Middle frontal gyrus (tissue), 1 donor: ENCODE results near the gene GLI3.

Source experiments
- DNase-seq: peaks from one replicate; pipeline ENCODE4 v3.0.0-alpha.2; 2015; ENCODE audit warnings: low spot score; ENCODE audit errors: extremely low spot score

GLI3 gene

GRCh38 chr7:42039921-42040320 is 197.1 kb downstream of the GLI3 start:
- no peak for DNase-seq

GRCh38 chr7:42035210-42035609 is 201.8 kb downstream of the GLI3 start:
- no peak for DNase-seq

GRCh38 chr7:42033480-42033879 is 203.5 kb downstream of the GLI3 start:
- DNase-seq, result no peak

- no peak for DNase-seq
These were observed 207.6 kb downstream of the GLI3 start for GRCh38 chr7:42029405-42029804.

- no peak for DNase-seq
These were observed 209.5 kb downstream of the GLI3 start for GRCh38 chr7:42027521-42027920.

GRCh38 chr7:42026622-42027197 is 210.3 kb downstream of the GLI3 start:
- no peak for DNase-seq

- DNase-seq, result no peak
These were observed 211.2 kb downstream of the GLI3 start for GRCh38 chr7:42025635-42026375.

- no peak for DNase-seq
These were observed 212.5 kb downstream of the GLI3 start for GRCh38 chr7:42024537-42024936.

- DNase-seq, result no peak
These were observed 213.7 kb downstream of the GLI3 start for GRCh38 chr7:42023262-42023661.

- DNase-seq, result no peak
These were observed 214.2 kb downstream of the GLI3 start for GRCh38 chr7:42022791-42023190.

GRCh38 chr7:42022056-42022455 is 215.0 kb downstream of the GLI3 start:
- DNase-seq, result no peak

GRCh38 chr7:42021631-42022030 is 215.4 kb downstream of the GLI3 start:
- DNase-seq, result no peak

- DNase-seq, result no peak
These were observed 216.9 kb downstream of the GLI3 start for GRCh38 chr7:42020061-42020460.

- no peak for DNase-seq
These were observed 219.5 kb downstream of the GLI3 start for GRCh38 chr7:42017349-42017986.

GRCh38 chr7:42016517-42016916 is 220.5 kb downstream of the GLI3 start:
- no peak for DNase-seq

- DNase-seq, result no peak
These were observed 222.1 kb downstream of the GLI3 start for GRCh38 chr7:42014625-42015618.

- no peak for DNase-seq
These were observed 224.1 kb downstream of the GLI3 start for GRCh38 chr7:42012786-42013360.

- no peak for DNase-seq
These were observed 224.7 kb downstream of the GLI3 start for GRCh38 chr7:42012313-42012712.

GRCh38 chr7:42011846-42012245 is 225.2 kb downstream of the GLI3 start:
- DNase-seq, result no peak

GRCh38 chr7:42010751-42011150 is 226.3 kb downstream of the GLI3 start:
- DNase-seq, result no peak
